Measurements from ENCODE around the gene ARFGEF2.
"Not testable (repeated sequence)": the region's sequence is repeated elsewhere in the genome, so short reads cannot be mapped to it uniquely, and the experiment has no call there.

Gene ARFGEF2

DNA sequence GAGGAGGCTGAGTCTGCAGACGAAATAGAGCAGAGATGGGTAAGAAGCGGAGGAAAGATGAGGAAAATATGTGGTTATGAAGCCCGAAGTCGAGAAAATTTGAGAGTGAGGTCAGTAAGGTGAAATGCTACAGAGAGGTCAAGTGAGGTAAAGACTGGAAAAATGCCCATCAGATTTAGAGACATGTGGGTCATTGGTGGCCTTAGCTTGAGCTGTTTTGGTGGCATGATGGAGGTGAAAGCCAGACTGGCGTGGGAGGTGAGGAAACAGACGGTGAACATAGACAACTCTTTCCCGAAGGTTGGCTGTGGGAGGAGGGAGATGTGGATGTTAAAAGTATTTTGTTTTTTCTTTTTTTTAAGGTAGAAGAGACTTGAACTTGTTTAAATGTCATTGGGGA lies 9.4 kb downstream of the ARFGEF2 start:
- DNase-seq: no peak

DNA sequence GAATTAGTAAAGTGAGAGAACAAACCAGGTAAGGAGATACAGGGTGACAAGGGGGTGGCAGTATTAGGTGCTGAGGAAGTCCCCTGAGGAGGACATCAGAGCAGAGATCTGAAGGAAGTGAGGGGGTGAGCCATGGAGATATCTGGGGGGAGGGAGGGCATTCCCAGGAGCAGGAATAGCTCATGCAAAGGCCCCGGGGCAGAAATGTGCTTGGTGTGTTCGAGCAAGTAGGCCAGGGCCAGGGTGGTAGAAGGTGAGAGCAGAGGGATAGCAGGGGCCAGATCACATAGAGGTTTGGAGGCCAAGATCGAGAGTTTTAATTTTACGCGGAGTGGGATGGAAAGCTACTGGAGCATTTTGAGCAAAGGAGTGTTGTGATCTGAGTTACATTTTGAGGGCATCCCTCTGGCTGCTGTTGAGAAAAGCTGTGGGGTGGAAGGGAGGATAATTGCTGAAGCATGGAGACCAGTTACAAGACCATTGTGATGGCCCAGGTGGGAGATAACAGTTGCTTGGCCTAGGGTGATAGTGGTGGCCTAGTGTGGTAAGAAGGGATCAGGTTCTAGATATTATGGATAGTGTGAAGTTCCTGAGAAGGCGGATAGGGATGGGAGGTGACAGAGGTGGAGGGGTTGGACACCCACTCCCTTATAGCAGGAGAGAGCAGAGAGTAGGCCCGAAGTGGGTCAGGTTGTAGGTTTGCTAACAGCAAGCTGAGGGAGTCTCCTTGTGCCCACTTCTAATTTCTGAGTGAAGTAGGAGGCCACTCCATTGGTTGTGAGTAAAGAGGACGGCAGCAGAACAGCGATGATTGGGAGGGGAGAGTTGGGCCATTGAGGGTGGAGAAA lies 10.2 kb downstream of the ARFGEF2 start:
- DNase-seq: no peak

DNA sequence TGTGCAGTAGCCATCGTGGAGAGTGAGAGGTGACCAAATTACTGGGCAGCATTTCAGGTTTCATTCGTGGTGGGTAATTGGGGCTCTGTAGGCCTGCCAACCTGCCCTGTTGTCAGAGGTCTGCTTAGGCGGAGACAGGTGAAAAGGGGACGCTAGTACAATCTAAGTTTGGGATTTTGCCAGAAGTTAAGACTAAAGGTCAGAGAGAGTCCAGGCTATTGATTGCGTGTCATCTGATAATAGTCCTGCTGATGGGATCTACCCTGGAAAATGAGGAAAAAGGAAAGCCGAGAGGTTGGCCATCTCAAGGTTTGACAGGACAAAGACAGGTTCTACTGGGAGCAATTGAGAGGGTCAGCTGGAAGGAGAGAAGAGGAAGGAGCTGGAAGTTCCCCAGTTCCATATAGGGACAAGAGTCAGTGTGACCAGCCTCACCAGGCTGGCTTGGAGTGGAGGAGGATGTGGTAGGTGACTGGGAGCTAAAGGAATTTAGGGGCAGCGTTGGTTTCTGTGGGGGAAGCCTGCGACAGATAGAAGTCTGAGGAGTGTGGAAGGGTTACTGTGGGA lies 10.9 kb downstream of the ARFGEF2 start:
- no peak for DNase-seq

DNA sequence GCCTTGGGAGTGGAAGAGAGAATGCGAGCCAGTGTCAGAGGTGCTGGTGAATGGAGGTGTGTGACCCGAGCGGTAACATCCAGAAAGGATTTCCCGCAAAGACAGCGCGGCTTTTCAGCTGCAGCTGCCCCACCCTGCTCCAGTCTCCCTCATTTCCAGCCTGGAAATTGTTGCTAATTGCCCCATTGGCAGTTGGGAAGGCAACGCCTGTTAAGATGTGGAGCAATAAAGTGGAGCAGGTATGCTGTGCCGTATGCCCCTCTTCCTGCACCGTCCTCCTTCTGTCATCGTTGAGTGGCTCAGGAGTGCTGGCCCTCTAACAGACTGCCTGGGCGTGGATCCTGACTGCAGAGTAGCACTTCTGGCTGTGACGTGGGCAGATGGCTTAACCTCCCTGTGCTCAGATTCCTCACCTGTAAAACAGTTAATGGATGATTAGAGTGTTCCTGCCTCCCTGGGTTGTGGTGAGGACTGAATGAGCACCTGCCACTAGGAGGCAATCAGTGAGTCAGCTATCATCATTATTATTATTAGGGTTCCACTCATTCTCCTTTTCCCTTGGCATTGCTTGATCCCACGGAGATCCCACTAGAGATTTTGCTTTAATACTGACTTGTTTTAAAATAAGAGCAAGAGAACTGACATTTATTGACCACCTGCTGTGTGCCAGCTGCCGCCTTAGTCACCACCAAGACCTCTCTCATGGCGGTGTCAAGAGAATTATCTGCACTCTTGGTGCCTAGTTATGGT lies 11.7 kb downstream of the ARFGEF2 start:
- DNase-seq: no peak

DNA sequence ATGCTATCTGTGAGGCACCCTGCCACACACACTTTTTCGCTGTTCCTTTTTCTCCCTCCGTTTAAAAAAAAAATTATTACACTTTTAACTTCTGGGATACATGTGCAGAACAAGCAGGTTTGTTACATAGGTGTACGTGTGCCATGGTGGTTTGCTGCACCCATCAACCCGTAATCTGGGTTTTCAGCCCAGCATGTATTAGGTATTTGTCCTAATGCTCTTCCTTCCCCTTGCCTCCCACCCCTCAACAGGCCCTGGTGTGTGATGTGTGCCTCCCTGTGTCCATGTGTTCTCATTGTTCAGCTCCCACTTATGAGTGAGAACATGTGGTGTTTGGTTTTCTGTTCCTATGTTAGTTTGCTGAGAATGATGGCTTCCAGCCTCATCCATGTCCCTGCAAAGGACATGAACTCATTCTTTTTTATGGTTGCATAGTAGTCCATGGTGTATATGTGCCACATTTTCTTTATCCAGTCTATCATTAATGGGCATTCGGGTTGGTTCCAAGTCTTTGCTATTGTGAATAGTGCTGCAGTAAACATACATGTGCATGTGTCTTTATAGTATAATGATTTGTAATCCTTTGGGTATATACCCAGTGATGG lies 12.9 kb downstream of the ARFGEF2 start:
- not testable (repeated sequence) for DNase-seq

DNA sequence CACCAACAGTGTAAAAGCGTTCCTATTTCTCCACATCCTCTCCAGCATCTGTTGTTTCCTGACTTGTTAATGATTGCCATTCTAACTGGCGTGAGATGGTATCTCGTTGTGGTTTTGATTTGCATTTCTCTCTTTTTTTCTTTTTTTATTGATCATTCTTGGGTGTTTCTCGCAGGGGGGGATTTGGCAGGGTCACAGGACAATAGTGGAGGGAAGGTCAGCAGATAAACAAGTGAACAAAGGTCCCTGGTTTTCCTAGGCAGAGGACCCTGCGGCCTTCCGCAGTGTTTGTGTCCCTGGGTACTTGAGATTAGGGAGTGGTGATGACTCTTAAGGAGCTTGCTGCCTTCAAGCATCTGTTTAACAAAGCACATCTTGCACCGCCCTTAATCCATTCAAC lies 13.5 kb downstream of the ARFGEF2 start:
- DNase-seq: not testable (repeated sequence)

DNA sequence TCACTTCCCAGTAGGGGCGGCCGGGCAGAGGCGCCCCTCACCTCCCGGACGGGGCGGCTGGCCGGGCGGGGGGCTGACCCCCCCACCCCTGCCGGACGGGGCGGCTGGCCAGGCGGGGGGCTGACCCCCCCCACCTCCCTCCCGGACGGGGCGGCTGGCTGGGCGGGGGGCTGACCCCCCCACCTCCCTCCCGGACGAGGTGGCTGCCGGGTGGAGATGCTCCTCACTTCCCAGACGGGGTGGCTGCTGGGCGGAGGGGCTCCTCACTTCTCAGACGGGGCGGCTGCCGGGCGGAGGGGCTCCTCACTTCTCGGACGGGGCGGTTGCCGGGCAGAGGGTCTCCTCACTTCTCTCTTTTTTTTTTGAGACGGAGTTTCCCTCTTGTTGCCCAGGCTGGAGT lies 14.7 kb downstream of the ARFGEF2 start:
- not testable (repeated sequence) for DNase-seq

DNA sequence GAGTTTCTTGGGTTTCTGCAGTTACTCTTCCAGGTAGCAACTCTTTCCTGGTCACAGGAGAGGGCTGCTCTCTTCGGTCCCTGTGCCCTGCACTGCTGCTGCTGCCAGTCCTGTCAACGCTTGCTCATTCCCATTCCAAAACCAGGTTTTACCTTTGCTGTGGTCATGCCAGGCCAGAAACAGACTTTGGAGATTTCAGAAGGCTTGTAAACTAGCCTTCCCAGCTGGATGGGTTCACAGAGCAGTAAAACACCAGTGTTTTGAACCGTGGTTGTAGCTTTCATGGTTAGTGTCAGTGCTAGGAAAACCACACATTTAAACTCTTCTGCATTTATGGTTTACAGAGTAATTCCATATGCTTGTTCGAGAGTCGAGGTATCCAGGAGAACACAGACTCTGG lies 16.2 kb downstream of the ARFGEF2 start:
- no peak for DNase-seq

DNA sequence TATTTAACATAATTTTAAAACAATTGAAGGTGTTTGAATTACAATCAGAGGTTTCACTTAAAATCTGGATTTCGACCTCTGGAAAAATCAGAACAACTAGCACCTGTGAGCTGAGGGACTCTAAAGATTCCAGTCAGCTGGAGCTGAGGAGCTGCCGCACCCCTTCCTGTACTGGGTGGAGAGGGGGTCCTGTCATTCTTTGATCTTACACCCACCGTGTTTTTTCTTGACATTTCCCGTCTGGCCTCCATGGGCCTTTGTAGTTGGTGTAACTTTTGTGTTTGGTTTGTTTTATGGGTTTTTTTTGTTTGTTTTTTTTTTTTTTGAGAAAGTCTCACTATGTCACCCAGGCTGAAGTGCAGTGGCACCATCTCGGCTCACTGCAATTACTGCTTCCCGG lies 17.2 kb downstream of the ARFGEF2 start:
- DNase-seq: no peak

DNA sequence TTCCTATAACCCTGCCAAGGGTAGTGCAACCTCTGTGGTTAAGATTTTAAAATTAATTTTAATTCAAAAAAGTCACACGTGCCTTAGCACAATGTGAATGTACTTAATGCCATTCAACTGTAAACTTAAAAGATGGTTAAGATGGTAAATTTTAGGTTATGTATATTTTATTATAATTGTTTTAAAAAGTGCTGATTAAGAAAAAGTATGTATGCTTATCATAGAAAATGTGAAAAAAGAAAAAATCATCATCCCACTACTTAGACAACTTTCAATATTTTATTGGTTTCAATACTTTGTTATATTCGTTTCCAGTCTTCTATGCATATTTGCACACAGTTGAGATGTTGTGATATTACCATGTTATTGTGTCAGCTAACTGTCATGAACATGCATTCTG lies 18.7 kb downstream of the ARFGEF2 start:
- no peak for DNase-seq

DNA sequence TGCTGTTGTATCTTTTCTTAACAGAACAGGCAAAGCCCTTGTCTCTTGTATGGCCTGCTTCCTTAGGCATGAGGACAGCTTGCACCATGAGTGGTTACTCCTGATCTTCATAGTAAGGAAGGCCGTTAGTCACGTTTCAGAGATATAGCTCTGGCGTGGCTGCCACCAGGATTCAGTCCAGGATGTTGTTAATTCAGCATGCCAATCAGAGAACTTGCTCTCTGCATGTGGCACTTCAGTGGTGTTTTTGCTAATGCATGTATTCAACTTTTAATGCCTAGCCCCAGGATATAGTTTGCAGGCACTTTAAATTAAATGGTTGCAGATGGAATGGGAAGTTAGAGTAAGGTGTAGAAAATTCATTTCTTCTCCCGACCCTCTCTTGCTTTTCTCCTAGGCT lies 20.0 kb downstream of the ARFGEF2 start:
- no peak for DNase-seq

DNA sequence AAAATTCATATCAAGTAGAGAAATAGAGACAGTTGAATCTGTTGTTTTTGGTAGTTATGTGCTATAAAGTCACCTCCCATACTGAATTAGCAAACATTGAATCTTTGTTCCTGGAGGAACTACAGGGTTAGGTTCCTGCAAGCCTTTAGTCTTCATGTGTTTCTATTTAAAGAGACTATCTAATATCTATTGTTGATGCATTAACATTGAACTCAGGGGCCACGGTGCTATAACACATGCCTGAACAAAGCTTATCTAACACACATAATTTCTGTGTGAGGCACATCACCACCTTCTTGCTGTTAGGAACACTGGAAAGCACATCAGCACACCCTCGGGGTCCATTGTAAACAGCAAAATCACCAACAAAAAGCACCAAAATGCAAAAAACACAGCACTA lies 21.2 kb downstream of the ARFGEF2 start:
- no peak for DNase-seq

DNA sequence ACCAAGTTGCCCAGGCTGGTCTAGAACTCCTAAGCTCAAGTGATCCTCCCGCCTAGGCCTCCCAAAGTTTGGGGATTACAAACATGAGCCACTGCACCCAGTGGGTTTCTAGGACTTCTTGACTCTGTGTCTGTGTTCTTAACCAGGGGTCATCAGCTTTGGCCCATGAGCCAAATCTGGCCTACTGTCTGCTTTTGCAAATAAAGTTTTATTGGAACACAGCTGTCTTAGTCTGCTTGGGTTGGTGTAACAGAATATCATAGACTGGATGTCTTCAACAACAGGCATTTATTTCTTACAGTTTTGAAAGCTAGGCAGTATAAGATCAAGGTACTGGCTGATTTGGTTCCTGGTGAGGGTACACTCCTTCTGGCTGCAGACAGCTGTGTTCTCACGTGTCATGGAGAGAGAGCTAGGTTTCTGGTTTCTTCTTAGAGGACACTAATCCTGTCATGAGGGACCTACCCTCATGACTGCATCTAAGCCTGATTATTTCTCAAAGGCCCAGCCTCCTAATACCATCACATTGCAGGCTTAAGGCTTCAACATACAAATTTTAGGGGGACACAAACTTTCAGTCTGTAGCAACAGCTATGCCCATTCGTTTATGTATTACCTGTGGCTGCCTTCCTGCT lies 23.3 kb downstream of the ARFGEF2 start:
- DNase-seq: no peak

DNA sequence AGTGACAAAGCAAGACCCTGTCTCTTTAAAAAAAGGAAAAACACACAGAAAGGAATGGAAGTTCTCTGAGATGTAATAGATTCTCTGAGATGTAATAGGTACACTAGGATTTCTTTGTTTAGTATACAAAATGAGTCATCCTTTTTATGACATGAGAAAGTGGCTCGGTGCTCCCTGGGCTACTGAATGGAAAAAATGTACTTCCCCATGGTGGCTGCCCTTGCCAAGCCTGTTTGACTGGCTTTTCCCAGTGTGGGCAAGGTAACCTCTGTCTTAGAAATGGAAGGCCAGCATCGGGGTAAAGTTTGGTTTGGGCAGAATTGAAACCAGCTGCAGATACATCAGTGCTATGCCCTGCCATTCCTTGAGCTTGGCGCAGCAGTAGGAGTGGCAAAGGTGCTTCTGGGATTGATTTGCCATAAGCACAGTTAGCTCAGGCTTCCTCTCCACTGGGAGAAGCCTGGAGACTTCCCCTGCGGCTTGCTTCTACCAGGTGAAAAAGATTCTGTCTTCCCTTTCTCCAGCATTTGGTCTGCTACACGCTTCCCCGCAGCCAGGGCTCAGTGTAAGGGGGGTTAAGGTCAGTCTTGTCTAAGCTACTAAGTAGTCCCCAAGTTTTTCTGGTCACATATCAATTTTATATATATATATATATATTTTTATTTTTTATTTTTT lies 24.5 kb downstream of the ARFGEF2 start:
- DNase-seq: no peak

DNA sequence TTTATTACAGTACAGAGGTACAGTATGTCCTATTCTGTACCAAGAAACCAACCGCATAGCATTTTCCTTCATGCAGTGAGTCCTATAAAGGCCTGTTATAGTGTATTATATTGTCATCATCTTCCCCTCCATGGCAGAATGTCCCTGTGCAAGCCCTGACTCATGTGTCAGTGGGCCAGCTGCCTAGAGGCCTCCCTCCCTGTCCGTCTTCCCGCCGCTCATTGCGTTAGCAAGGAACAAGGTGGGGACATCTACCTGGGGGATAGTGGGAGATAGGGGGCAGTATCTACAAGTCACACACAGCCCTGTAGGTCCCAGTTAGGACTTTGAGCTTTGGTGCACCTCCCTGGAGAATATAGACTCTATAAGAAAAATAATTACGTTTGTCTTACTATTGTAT lies 27.1 kb downstream of the ARFGEF2 start:
- no peak for DNase-seq

DNA sequence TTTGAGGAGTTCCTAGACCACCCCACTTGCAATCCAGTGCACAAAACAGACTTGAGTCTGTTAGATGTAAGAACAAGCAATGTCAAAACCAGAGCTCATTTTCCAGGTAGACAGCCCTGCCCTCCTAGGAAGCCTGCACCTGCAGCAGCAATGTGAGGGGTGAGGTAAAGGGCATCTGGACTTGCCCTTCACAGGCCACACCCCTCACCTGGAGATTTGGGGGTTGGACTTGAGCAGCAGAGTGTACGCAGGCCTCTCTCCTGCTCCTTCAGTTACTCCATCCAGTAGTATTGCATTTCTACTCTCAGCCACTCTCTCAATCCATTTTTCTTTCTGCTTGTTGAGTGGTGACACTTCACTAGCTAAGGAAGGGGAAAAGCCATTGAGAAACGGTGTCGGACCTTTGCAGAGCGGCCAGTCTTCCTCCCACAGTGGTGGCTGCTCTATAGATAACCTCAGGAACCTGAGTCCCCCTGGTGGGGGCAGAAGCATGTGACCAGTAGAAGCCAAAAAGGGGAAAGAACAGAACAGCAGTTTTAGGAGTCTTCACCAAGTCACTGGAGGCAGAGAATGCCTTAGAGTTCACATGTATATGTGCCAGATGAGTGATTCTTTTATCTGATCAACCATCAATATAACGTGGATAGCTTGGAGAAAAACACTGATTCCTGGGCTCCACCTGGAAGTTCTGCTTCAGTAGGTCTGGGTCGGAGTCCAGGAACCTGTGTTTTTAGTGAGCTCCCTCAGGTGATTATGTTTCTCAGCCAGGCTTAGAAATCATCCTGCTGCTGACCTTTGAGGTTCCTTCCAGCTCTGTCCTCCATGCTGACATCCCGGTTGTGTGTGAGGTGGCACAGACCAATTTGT lies 28.0 kb downstream of the ARFGEF2 start:
- DNase-seq: no peak

DNA sequence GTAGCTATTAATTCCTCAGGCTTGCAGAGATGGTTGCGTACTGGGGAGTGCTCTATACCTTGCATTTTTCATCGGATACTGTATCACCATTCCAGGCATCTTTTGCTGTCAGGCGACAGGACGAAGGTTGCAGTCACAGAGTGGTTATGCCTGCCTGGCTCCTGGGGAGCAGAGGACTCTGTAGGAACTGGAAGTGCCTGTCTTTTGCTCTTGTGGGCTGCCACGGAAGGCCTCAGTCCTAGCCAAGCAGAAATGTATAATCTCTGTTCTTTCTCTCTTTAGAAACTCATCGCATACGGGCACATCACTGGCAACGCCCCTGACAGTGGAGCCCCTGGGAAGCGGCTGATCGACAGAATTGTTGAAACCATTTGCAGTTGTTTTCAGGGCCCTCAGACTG lies 29.5 kb downstream of the ARFGEF2 start:
- DNase-seq: no peak

DNA sequence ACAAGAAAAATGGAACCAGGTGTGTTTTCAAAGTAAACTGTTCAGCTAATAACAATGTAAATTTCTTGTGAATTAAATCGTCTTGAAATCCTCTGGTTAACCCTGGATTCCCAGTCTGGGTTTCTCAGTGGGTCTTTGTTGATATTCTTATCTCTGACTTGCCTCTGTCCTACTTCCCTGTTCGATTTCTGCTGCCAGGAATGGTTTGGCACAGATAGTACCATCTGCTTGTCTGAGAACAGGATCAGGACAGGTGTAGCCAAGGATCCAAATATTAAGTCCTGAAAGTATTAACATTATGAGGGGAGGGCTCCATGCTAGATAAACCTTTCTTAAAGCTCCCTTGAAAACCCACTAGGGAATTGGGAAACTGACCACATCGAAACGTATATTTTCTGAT lies 30.1 kb downstream of the ARFGEF2 start:
- DNase-seq: no peak

DNA sequence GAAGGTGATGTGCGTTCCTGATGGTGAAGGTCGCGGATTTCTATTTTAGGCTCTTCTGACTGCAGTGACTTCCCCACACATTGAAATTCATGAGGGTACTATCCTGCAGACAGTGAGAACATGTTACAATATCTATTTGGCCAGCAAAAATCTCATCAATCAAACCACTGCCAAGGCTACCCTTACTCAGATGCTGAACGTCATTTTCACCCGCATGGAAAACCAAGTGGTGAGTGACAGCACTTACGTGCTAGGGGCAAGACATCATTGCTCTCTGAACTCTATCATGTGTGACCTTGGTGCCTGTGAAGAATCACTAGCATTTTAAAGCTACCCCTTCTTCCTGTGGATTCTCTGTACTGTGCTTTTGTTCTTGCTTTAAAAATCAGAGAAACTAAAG lies 31.1 kb downstream of the ARFGEF2 start:
- no peak for DNase-seq

DNA sequence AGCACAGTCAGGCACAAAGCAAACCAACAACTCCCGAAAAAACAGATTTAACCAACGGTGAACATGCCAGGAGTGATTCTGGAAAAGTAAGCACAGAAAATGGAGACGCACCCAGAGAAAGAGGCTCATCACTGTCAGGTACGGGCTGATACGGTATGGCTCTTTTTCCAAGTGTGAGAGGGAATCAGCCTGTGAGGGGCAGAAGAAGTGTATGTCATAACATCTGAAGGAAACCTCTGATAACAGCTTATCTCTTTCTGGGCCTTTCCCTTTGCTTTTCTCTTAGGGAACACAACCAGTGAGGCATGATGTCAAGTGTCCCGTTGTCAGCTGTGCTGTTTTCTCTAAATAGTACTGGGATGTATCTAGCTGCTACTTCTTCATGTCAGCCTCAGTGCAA lies 32.1 kb downstream of the ARFGEF2 start:
- DNase-seq: no peak

DNA sequence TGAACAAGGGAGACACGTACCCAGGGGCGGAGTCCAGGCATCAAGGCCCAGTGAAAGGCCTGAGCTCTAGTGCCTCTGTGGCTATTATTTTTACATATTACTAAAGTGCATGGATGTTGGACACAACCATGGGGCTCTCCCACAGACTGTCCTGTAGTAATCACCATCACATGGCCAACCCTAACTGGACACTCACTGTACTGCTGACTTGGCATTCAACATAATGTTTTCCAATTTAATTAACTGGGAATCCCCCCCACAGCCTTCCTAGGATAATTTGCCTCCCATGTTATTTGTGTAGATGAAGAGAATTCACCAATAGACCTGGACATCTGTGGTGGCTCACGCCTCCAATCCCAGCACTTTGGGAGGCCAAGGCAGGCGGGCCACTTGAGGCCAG lies 34.5 kb downstream of the ARFGEF2 start:
- DNase-seq: no peak

DNA sequence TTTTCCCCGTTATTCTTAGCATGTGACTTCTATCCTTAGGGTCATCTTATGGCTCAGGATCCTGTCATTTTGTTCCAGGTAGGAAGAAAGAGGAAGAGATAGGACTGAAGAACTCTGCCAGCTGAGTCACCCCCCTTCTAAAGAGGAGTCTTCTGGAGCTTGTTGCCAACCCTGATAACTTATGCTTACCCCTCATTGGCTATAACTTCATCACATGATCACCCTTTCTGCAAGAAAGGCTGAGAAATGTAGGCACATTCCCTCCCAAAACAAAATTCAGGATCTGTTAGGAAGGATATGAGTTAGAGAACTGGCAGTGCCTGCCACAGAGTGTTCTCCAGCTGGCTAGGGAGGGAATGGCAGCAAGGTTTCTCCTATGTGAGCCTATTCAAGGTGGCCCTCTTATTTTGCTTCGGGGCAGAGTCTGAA lies 35.6 kb downstream of the ARFGEF2 start:
- DNase-seq: no peak
